ENCODE data around the gene CXXC4.

CXXC4 gene

GRCh38 chr4:104494822-104495559 lies at the start of gene CXXC4:
Gene CXXC4, minus strand, starts transcription at chr4:104494894. Its CDS starts 3,092 bp downstream, at chr4:104491802.
- DNase-seq: no peak

GRCh38 chr4:104533156-104533555 lies 38.5 kb upstream of the CXXC4 start:
- no peak for DNase-seq

- DNase-seq: no peak
These were observed 38.0 kb upstream of the CXXC4 start for GRCh38 chr4:104532677-104533076.

GRCh38 chr4:104531390-104531789 lies 36.7 kb upstream of the CXXC4 start:
- DNase-seq: no peak

- no peak for DNase-seq
These were observed 35.7 kb upstream of the CXXC4 start for GRCh38 chr4:104530426-104530825.

- DNase-seq: no peak
These were observed 29.9 kb upstream of the CXXC4 start for GRCh38 chr4:104524591-104524990.

GRCh38 chr4:104524026-104524425 lies 29.3 kb upstream of the CXXC4 start:
- no peak for DNase-seq

GRCh38 chr4:104519588-104519987 lies 24.9 kb upstream of the CXXC4 start:
- DNase-seq: no peak

GRCh38 chr4:104516884-104517283 lies 22.2 kb upstream of the CXXC4 start:
- DNase-seq: no peak

- no peak for DNase-seq
These were observed 13.5 kb upstream of the CXXC4 start for GRCh38 chr4:104508224-104508623.

GRCh38 chr4:104507112-104507511 lies 12.4 kb upstream of the CXXC4 start:
- no peak for DNase-seq

GRCh38 chr4:104504536-104504935 lies 9.8 kb upstream of the CXXC4 start:
- DNase-seq: no peak

- DNase-seq: no peak
These were observed 7.8 kb upstream of the CXXC4 start for GRCh38 chr4:104502471-104502870.

- no peak for DNase-seq
These were observed 6.6 kb upstream of the CXXC4 start for GRCh38 chr4:104501290-104501689.

- DNase-seq: no peak
These were observed 5.7 kb upstream of the CXXC4 start for GRCh38 chr4:104500442-104500841.

- DNase-seq: no peak
These were observed 509 bp downstream of the CXXC4 start for GRCh38 chr4:104494185-104494584.

GRCh38 chr4:104493081-104493831 lies 1.4 kb downstream of the CXXC4 start:
- DNase-seq: no peak

GRCh38 chr4:104492183-104492771 lies 2.4 kb downstream of the CXXC4 start:
- no peak for DNase-seq

GRCh38 chr4:104491481-104492182 lies 3.1 kb downstream of the CXXC4 start:
- DNase-seq: no peak

GRCh38 chr4:104490770-104491480 lies 3.8 kb downstream of the CXXC4 start:
- DNase-seq: peak; percentile 8 to 27

- no peak for DNase-seq
These were observed 4.5 kb downstream of the CXXC4 start for GRCh38 chr4:104490096-104490769.

GRCh38 chr4:104489731-104490095 lies 5.0 kb downstream of the CXXC4 start:
- no peak for DNase-seq

All from stimulated activated CD4-positive, alpha-beta T cell treated with anti-CD3 and anti-CD28 coated beads, Interleukin-2, amount 100 ng/mL, for 48 hours (primary cell).